ENCODE results near the gene BCL11B.
"Not testable (repeated sequence)": the region's sequence is repeated elsewhere in the genome, so short reads cannot be mapped to it uniquely, and the experiment has no call there.

The BCL11B gene

DNA sequence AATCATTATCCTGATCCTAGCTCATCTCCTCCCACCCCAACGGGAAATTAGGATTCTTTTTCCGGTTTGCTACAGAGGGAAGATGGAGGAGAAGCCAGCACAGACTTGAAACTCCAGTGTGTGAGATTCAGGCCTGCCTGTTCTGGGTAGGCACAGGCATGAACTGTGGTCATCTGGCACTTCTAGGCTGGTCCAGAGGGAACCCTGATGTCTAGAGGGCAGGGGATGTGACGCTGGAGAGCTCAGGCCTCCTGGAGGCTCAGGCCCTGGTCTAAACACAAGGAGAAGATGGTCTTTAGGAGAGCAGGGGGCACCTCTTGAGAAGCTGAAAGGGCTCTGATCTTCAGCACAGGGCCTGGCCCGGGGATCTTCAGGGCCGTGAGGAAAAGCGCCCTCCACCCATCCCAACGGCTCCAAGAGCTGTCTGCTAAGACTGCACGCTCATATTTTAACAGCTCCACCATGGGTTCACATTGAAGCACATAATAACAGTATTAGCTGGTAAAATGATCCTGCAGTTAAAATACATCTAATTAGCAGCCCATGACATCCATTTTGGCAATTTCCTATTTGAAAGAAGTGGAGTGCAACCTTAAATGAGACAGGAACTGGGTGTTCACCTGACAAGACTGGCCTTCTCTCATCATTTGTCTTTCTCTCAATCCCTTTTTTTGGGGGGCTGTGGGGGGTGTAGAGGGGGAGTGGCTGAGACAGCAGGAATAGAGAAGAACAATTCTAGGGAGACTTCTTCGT lies 35.4 kb downstream of the BCL11B start:
- no peak for DNase-seq

DNA sequence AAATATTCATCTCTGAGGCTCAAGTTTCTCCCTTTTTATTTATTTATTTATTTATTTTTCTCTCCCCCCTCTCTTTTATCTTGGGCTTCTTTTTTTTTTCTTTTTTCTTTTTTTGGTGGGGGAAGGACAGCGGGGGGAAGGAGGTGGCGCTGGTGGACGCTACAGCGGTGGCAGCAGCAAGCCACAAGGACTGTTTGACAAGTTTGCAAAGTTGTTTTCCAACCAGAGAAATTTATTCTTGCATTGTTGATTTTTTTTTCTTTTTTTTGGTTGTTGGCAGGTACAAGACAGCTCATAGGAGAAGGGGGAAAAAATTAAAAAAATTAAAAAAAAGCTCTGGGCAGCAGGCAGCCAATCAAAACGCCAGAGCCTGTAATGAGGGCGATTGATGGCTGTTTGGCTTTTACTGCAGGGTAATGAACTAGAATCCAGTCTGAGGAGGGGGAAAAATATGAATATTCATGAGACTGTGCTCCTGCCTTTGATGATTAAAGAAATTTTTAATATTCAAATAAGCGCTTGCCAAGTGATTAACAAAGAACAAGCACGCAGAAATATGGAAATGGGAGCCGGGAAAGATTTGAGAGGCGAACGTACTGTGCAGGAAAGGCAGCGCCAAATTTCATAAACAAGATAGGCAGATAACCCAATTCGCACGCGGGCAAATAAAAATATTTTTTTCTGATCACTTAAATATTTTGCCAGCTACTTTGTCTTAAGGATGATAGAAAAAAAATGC lies 36.2 kb downstream of the BCL11B start:
- DNase-seq = no peak

DNA sequence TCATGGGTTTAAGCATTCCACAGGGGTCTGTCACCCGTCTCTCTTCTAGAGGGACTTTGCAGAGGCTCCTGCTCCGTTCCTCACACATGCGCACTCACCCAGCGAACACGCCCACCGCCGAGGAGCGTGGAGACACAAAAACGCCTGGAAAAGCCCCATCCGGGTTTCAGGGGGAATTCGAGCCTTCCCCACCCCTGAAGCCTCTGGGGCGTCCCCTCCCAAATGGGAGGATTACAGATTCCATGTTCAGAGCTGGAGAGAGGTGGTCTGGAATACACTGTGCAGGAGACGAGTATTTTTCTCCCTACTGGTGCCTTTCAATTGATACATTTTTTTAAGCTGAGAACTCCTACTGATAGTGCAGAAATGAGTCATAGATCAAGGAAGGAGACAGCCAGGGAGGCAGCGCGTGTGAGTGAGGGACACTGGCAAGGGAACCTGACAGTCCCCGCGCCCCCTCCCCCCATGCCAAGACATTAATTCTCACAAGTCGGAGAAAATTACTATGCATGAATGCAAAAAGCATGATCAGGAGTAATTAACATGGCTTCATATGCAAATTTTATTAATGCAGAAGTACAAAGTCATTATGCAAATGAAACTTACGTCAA lies 36.9 kb downstream of the BCL11B start:
- no peak for DNase-seq

DNA sequence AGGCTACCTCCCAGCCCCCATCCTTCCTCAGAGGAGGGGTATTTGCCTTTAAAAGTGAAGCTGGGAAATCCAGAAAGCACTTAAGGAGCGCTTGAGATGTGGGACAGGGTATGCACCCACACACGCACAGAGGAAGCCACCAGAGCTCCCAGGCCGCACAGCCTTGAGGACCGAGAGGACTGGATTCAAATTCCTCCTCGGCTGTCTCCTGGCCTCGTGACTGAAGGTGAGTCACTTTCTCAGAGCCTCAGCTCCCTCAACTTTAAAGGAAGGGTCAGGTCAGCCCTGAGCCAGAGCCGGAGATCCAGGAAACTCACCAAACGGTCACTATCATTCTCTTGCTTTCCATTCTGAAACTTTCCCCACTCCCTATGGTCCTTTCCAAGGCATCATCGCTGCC lies 37.6 kb downstream of the BCL11B start:
- no peak for DNase-seq

DNA sequence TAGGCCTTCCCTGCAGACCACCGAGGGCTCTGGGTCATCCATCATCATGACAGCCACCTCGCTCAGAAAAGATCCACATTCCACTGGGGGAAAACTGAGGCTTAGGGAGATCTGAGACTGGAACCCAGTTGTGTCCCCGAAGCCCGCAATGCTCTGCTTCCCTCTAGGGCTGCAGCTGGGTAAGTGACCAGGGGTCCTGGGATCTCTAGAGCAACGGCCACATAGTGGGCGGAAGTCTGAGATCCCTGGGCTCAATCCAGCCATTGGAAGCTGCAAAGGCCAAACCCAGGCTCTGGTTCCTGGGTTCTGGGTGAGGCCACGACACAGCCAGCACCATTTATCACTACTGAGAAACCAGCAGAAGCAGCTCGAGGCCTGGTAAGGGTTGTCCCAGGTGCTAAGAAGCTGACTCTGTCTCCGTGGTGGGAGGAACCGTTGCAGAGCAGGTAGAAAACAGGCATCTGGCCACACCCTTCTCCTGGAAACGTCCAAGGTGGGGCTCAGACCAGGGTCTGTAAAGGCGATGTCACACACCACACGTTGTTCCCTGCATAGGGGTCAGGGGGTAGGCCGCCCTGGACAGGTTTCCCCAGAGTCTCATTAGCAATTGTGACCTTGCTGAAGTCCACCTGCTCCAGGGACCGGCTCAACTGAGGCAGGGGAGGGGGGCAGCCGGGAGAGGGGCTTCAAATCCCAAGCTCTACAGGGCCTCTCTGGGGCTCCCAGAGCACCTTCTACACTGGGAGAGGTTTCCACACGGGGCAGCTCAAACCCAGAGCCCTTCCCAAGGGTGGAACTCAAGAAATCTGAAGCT lies 38.6 kb downstream of the BCL11B start:
- no peak for DNase-seq

DNA sequence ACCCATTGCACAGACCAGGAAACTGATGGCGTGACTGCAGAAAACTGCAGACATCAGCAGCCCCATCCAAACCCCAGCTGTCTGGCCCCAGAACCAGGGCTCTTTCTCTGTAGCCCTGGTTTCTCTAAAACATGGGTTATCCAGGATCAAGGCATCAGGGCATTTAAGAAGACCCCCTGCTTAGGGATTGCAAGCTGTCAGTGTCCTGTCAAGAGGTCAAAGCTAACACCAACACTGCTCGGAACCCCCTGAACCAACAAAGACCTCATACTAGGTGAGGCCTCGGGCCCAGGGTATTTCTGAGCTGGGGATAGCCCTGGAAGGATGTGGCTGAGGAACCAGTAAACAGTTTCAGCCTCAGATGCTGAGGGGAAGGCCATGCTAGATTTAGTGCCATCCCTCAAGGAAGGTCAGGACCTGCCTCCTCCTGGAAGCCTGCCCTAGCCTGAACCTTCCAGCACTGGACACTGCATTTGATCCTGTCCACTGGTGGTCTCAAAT lies 39.2 kb downstream of the BCL11B start:
- no peak for DNase-seq

DNA sequence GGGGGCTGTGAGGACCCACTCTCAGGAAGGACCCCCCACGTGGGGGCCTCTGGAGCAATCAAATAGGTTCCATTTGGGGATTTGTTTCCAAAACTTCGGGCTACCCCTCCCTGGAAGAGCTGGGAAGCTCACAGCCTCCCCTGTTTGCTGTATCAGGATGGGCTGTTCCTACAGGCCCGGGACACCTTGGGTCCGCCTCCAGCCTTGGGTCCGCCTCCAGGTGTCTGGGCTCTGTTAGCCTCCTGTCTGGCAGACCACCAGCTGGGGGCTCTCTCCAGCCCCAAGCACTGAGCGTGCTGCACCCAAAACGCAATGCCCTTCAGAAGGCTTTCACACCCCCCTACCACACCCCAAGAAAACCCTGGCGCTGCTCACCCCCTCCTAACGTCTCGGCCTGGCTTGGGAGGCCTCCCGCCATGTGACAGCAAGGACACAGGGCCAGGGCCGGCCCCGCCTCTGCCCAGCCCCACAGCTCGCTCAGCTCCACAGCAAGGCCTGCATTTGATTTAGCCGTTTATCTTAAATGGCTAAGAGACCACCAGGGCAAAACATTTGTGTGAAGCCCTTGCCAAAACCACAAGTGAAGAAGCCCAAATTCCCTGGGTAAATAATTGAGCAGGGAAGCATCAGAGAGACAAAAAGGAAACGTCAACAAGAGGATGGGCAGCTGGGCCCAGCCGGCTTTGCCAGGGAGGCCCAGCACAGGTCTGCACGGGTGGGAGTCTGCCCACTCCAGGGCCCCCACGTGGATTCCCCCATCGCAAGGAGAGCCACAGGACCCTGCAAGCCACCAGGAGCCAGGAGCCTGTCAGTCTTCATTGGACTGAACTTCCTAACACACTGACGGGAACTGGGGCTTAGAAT lies 39.9 kb downstream of the BCL11B start:
- no peak for DNase-seq

DNA sequence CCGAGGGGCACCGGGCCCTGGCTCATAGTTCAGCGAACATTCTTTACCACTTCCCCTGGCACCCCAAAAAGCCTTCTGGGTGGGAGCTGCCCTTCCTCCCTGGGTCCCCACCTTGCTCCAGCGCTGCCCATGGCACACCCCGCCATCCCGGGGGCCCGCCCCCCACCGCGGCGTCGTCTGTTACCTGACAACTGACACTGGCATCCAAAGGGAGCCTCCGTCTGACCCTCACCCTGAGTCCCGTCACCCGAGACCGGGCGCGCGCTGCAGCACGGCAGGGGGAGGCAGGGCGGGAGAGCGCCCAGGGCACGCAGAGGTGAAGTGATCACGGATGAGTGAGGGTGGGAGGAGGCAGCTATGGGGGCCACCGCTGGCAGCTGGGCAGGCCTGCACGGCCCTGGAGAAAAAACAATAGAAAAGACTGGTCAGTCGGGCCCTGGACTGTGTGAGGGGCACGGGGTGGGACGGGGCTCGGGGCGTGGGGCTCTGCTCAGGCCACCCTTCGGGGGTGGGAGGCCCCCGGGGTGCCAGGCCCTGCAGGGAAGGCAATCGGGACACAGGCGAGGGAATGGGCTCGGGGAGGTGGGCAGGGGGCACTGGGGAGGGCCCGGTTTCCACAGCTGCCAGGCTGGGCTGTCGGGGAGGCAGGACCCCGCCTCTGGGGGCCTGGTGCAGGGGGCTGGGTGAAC lies 40.7 kb downstream of the BCL11B start:
- no peak for DNase-seq

DNA sequence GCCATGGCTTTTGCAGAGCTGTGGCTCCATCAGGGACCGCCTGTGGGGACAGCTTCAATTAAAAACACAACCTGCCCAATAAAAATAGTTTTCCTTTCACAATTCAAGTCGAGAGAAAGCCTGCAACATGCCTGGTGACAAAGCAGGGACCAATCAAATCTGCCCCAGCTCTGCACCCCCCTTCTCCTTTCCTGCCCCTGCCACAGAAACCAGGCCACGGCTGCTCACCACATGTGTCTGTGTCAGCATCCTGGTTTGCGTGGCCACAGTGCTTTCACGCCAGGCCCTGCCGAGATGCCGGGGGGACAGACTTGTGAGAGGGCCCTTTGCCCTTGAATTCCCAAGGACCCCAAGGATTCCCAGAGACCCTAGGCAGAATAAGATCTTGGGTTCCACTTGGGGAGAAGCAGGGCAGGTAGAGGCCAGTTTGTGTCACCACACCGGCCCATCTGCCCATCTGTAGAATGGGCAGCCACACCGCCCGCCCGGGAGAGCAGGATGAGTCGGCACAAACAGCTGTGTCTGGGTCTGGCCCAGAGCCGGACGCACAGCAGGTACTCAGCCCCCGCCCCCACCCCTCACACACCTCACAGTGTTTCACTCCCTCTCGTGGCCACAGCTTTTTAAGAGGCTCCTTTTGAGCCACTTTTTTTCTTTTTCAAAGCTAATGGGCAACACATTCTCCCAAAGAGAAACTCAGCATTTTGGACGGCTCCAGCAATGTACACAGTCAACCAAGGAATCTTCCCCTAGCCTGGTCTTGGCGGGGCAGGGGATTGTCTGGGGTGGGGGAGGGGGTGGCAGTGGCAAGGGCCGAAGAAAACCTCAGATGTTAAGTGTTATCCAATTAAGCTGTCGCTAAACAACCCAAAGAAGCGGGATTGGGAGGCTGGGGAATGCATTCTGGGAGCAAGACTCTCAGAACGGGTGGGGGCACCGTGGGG lies 41.5 kb downstream of the BCL11B start:
- DNase-seq = no peak

DNA sequence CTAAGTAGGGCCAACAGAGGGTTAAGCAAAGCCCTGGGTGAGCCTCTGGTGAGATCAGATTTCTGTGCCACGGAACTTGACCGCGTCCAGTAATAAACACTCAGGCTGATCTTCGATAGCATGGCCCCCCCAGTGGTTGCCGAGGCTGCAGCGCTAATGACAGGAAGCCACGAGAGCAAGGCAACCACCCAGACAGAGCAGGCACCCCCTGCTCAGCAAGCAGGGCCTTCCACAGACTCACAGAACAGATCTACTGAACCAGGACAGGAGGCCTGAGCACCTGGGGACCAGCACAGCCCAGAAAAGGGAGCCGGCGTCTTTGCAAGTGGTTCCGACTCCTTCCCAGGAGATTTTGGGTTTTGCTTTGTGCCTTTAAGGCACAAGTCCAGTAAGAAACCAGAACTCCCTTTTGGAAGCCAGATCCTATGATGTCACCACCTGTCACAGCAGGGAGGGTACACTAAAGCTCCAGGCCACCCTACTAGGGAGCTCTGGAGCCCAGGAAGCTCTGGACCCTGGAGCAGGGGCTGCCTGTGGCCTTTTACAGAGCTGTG lies 42.3 kb downstream of the BCL11B start:
- no peak for DNase-seq

DNA sequence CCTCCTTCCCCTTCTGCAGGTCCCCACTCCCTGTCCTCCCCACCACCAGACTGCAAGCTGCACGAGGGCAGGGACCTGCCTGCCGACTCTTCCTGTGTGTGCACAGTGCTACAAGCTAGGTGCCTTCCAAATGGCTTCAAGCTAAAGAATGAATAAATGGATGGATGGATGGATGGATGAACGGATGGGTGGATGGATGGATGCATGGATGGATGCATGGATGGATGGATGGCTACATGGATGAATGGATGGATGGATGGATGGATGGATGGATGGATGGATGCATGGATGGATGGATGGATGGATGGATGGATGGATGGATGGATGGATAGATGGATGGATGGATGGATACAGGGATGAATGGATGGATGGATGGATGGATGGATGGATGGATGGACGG lies 43.2 kb downstream of the BCL11B start:
- DNase-seq = not testable (repeated sequence)

DNA sequence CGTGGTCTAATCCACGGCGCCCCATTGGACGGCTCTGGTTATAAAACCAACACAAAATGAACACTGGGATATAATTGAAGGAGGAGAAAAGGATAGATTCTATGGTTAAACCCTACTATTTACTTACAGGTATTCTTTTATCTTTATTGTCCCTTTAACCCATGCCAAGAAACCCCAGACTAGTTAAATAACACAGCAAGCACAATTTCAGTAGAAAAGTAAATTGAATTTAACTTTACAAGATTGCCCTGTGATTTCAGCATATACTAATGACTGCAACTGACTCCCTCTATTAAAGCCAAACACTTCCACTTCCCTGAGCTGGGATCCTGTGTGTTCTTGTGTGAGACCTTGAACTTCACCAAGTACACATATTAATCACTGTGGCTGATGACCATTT lies 45.3 kb downstream of the BCL11B start:
- DNase-seq = no peak

DNA sequence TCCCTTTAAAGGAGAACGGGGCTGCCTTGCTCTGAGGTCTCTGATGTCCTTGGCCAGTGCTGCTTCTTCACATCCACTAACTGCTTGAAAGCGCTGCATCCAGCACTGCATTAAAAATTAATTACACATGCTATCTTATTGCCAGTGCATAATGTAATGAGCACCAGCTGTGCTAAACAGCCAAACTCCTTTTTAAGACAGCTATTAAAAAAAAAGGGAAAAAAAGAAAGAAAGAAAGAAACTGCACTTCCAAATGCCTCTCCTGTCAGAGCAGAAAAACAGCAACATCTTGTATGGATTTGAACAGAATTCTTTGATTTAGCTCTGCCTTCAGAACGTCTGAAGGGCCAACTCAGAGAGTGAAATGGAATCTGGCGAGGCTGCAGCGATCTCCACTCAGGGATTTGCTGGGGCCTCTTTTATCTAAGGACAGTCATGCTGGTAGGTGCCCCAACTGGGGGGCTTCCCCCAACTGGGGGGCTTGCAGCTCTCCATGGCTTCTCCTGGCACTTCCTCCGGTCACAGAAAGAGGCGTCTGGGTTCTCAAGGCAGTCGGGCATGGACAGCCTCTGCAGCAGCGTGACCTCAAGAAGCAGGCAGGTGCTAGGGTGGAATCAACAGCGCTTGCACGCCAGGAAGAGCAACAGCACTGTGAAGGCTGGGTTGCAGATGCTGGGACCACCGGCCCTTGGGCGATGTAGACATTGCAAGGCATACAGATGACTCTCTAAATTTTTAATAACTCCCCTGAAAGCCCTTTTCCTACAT lies 46.4 kb downstream of the BCL11B start:
- no peak for DNase-seq

DNA sequence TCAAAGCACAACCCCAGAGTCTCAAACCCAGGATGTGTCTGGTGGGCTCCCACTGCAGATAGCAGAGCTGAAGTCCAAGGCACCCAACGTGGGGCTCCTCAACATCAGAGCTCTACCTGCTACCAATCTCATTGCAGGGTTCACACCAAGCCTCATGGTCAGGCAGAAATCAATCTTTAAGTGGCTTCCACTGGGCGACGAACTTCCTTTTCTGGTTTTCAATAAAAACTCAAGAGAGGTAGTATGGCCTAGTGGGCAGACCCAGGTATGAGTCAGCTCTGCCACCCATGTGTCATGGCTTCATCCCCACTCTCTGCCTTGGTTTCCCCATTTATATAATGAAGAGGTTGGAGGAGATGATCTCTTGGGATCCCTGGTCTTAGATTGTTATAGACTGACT lies 47.0 kb downstream of the BCL11B start:
- no peak for DNase-seq

DNA sequence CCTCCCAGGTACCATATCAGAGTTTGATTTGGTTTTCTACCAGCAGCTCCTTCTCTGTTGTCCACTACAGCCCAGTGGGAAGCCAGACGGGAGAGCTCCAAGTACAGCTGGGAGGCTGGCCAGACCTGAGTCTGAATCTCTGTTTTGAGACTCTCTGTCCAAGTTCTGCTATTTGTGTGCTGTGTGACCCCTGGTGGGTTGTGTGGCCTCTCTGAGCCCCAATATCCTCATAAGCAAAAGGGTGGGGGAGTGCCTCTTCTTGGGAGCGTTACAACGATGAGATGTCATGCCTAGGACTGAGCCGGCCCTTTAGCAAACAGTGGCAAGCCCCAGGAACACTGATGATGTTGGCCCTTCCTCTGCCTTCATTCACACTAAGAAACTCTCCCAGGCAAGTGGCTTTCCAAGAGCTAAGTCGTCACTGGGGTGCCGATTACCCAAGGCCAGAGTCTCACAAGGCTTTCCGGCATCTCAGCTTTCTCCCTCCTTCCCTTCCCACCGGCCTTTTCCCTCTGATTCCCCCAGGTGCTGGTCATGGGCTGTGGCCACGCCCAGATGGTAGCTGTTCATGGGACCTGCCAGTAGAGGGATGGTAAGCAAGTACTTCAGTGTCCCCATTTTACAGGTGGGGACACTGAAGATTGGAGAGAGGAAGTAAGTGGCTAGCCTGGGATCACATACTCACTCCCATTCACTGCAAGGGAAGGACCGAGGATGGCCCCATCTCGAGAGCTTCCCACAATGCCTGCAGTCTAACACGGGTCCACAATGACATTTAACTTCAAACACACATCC lies 47.7 kb downstream of the BCL11B start:
- DNase-seq = no peak

DNA sequence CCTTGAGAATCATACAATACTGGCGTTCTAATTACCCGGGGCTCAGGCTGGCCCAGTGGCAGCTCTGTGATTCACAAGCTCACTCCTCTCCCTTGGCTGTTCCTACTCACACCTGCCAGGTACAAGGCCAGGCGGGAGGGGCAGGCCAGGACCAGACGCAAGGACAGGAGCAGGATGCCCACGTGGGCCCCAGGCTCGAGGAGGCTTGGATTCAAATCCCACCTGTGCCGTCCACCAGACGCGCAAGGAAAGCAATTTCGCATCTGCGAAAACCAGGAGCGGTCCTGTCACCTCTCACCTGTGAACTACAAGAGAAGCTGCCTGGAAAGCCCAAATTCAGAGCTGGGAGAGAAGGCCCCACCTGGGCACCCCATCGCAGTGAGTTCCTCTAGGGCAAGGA lies 50.6 kb downstream of the BCL11B start:
- DNase-seq = no peak

DNA sequence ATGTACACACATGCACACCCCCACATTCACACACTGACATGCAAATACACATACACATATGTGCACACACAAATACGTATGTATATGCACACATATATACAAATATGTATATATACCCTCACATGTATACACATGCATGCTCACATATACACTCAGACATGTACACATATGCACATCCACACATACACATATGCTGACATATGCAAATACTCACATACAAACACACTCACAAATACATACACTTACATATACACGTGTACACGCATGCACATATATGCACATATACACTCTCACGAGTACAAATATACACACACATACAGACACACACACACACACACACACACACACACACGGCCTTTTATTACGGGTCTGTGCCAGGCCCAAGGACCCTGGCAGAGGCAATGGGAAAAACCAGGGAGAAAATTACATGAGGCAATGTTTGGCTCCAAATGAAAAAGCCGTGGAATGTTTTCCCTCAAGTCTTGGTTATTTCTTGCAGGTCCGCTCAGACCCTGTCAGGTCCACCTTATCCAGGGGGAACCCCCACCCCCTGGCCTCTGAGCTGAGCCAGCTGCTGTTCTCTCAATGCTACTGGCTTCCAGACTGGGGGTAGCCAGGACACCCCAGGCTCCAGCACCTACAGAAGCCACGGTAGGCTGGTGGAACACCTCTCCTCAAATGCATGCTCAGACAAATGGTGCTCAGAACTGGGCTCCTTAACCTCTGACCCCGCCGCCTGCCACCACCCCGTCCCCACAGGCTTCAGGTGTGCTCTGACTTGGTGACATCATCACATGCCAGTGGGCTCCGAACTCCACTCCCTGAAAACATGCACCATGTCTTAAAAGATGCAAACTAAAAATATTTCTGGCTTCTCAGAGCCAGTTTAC lies 54.7 kb downstream of the BCL11B start:
- DNase-seq = no peak
